Keratinocyte (primary cell): ENCODE data around the gene KLHL6. TPM values are rescaled to one million over a fixed set of nuclear protein-coding genes. Genes with fewer than 3 reads are reported as not detected.
"Not testable (repeated sequence)": the region's sequence is repeated elsewhere in the genome, so short reads cannot be mapped to it uniquely, and the experiment has no call there.

ENCODE experiments used
- DNase-seq: peaks from one replicate; pipeline ENCODE4 v3.0.0-alpha.2; 2011; ENCODE audit warnings: low read depth, missing footprints, low spot score
- FAIRE-seq: peaks from 2 replicates; lab custom pipeline; 2011; peaks lifted over from hg19 to GRCh38; lab: Jason Lieb, UNC
- H2AFZ ChIP-seq: 2 replicates; pipeline ENCODE4 v1.6.0; 2012; ENCODE audit warnings: low read length, control low read depth, inconsistent platforms; ENCODE audit not compliant: control insufficient read depth
- H3K27ac ChIP-seq: 2 replicates; pipeline ENCODE4 v1.5.1; 2011; ENCODE audit warnings: low read length; ENCODE audit not compliant: control insufficient read depth, insufficient read depth
- H3K27me3 ChIP-seq: 3 replicates; pipeline ENCODE4 v1.6.0; 2011; ENCODE audit warnings: low read length; ENCODE audit not compliant: control insufficient read depth, insufficient read depth; ENCODE audit errors: extremely low read depth
- H3K36me3 ChIP-seq, 2 experiments: 2 replicates in 1 of 2; 3 replicates in 1 of 2; pipeline ENCODE4 v1.5.1; 2011; ENCODE audit warnings: low read length in 2 of 2, mild to moderate bottlenecking in 1 of 2; ENCODE audit not compliant: control insufficient read depth in 2 of 2, insufficient read depth in 2 of 2; ENCODE audit errors: extremely low read depth in 1 of 2
- H3K4me1 ChIP-seq: 3 replicates; pipeline ENCODE4 v1.5.1; 2011; ENCODE audit warnings: low read length; ENCODE audit not compliant: control insufficient read depth, insufficient read depth; ENCODE audit errors: extremely low read depth
- H3K4me2 ChIP-seq: 3 replicates; pipeline ENCODE4 v1.6.0; 2011; ENCODE audit warnings: low read depth, low read length; ENCODE audit not compliant: control insufficient read depth, insufficient read depth; ENCODE audit errors: extremely low read depth
- H3K4me3 ChIP-seq, 3 experiments: fragments of 200-600 bp in 1 of 3; sonication (generic) in 1 of 3; 2 replicates in 2 of 3; 3 replicates in 1 of 3; pipeline ENCODE4 v1.5.1; 2011 to 2016; ENCODE audit warnings: low read length in 3 of 3, mild to moderate bottlenecking in 3 of 3, control low read depth in 2 of 3, inconsistent platforms in 1 of 3, low read depth in 1 of 3, mixed read lengths in 1 of 3, mixed run types in 1 of 3, moderate library complexity in 1 of 3; ENCODE audit not compliant: control insufficient read depth in 2 of 3, insufficient read depth in 2 of 3; ENCODE audit errors: extremely low read depth in 1 of 3
- H3K79me2 ChIP-seq: 2 replicates; pipeline ENCODE4 v1.6.0; 2012; ENCODE audit warnings: low read length; ENCODE audit not compliant: control insufficient read depth, insufficient read depth
- H3K9ac ChIP-seq: 3 replicates; pipeline ENCODE4 v1.6.0; 2011; ENCODE audit warnings: low read length; ENCODE audit not compliant: control insufficient read depth, insufficient read depth; ENCODE audit errors: extremely low read depth
- H3K9me1 ChIP-seq: 3 replicates; pipeline ENCODE4 v1.6.0; 2011; ENCODE audit warnings: low read length; ENCODE audit not compliant: control insufficient read depth, insufficient read depth; ENCODE audit errors: extremely low read depth
- H3K9me3 ChIP-seq: 2 replicates; pipeline ENCODE4 v1.5.1; 2012; ENCODE audit warnings: low read depth, low read length; ENCODE audit not compliant: control insufficient read depth
- H4K20me1 ChIP-seq: 3 replicates; pipeline ENCODE4 v1.6.0; 2011; ENCODE audit warnings: low read length; ENCODE audit not compliant: control insufficient read depth, insufficient read depth; ENCODE audit errors: extremely low read depth
- CTCF ChIP-seq, 3 experiments: IDR thresholded peaks in 1 of 3; conservative IDR thresholded peaks in 1 of 3; optimal IDR thresholded peaks in 1 of 3; 2 replicates in 2 of 3; 3 replicates in 1 of 3; pipeline versions ENCODE3 to v1.5.1; 2011; ENCODE audit warnings: low read length in 3 of 3, mild to moderate bottlenecking in 3 of 3, moderate library complexity in 2 of 3, control low read depth in 1 of 3, inconsistent platforms in 1 of 3; ENCODE audit not compliant: insufficient read depth in 2 of 3; ENCODE audit errors: extremely low read depth in 1 of 3
- EZH2 ChIP-seq: IDR thresholded peaks from one replicate; pipeline ENCODE4 v1.6.1; 2012; ENCODE audit warnings: inconsistent platforms, mild to moderate bottlenecking, low read length, moderate library complexity
- dilution Hi-C: fragments of 300-500 bp; cut with MboI; formaldehyde crosslinking; loops from one replicate; pipeline ENCODE4 v1.7.0; 2020; ENCODE audit warnings: low sequenced_read_pairs; ENCODE audit not compliant: extremely low pct_ligation_motif_present
- polyA plus RNA-seq, 5 experiments: library from polyadenylated mRNA; depleted of rRNA in 3 of 5; stranded (reverse) in 3 of 5; stranded (forward) in 1 of 5; unstranded in 1 of 5; fragments of >200 nt; gene quantifications; 1 replicate in 1 of 5; 2 replicates in 3 of 5; 3 replicates in 1 of 5; pipeline versions ENCODE4 v1.2.1 to v1.2.3, GENCODE V29; 2011 to 2012; ENCODE audit warnings: missing spikeins in 2 of 5, low read depth in 1 of 5, low replicate concordance in 1 of 5

The KLHL6 gene
- polyA plus RNA-seq, 1 donor (not counting 4 experiments of a cell fraction or from before 2014, with no cell fraction given) = 0.10 TPM

GRCh38 chr3:183442994-183443393 is 112.5 kb downstream of the KLHL6 start:
- Histone ChIP-seq H3K9ac (no peak overlapping the region), H3K4me3 (no peak overlapping the region), H2AFZ (no peak overlapping the region), H3K27ac (no peak overlapping the region), H3K4me1 (peaks cover 4% of the 10 kb centered on the region), H4K20me1 (no peaks in the 10 kb centered on the region), H3K9me1 (no peaks in the 10 kb centered on the region), H3K4me2 (no peak overlapping the region), H3K36me3 (no peaks in the 10 kb centered on the region), H3K79me2 (no peaks in the 10 kb centered on the region), H3K9me3 (peaks cover 2% of the 10 kb centered on the region), H3K27me3 (no peaks in the 10 kb centered on the region)
- dilution Hi-C loops = no loop called here
- TF ChIP-seq EZH2 = no peak
- TF ChIP-seq CTCF (optimal IDR thresholded peaks at IDR 0.05 in 1 of 3, IDR thresholded peaks at IDR 0.05 in 1 of 3, conservative IDR thresholded peaks at IDR 0.05 in 1 of 3; ENCODE audit: extremely low read depth in 1 of 3, insufficient read depth in 2 of 3, low read length in 3 of 3) = no peak
- DNase-seq = no peak
- FAIRE-seq = no peak

- H3K9ac ChIP-seq, H3K27me3 ChIP-seq, FAIRE-seq, DNase-seq, H4K20me1 ChIP-seq, H3K4me3 ChIP-seq, H2AFZ ChIP-seq, H3K79me2 ChIP-seq, H3K27ac ChIP-seq, H3K4me1 ChIP-seq, H3K4me2 ChIP-seq, H3K9me1 ChIP-seq, dilution Hi-C loops, H3K9me3 ChIP-seq, H3K36me3 ChIP-seq: not testable (repeated sequence)
Observed at GRCh38 chr3:183440521-183440920, 115.0 kb downstream of the KLHL6 start.

- Histone ChIP-seq H3K36me3 (no peaks in the 10 kb centered on the region), H3K9ac (no peak overlapping the region), H3K4me2 (no peak overlapping the region), H3K4me1 (no peaks in the 10 kb centered on the region), H3K27me3 (peaks cover under 1% of the 10 kb centered on the region), H2AFZ (no peak overlapping the region), H4K20me1 (no peaks in the 10 kb centered on the region), H3K4me3 (no peak overlapping the region), H3K9me3 (peaks cover 2% of the 10 kb centered on the region), H3K79me2 (no peaks in the 10 kb centered on the region), H3K27ac (no peak overlapping the region), H3K9me1 (no peaks in the 10 kb centered on the region)
- DNase-seq (no peak), FAIRE-seq (no peak)
- no peak for TF ChIP-seq EZH2
- TF ChIP-seq CTCF (optimal IDR thresholded peaks at IDR 0.05 in 1 of 3, IDR thresholded peaks at IDR 0.05 in 1 of 3, conservative IDR thresholded peaks at IDR 0.05 in 1 of 3; ENCODE audit: extremely low read depth in 1 of 3, insufficient read depth in 2 of 3, low read length in 3 of 3) = no peak
- dilution Hi-C loops = no loop called here
Observed at GRCh38 chr3:183439515-183439914, 116.0 kb downstream of the KLHL6 start.
